SK-N-SH (cell line): ENCODE results near the gene GOLGA6D. TPM values are rescaled to one million over a fixed set of nuclear protein-coding genes. Genes with fewer than 3 reads are reported as not detected.

ENCODE experiments used
- CTCF ChIA-PET: fragments of 300-600, 350-600 bp; formaldehyde crosslinking; extraction: SDS; loops from one replicate; lab custom pipeline; 2021; lab: Yijun Ruan, JAX
- POLR2A ChIA-PET: fragments of 350-600 bp; sonication (Branson Sonifier 250); formaldehyde crosslinking; extraction: SDS; loops from one replicate; lab custom pipeline; 2020; ENCODE audit warnings: antibody characterized with exemption, inconsistent platforms; lab: Yijun Ruan, JAX
- DNase-seq: peaks from one replicate; pipeline ENCODE4 v3.0.0; 2012
- H2AFZ ChIP-seq: fragments of 200-600 bp; sonication (generic); 2 replicates; pipeline ENCODE4 v1.8.1; 2016; ENCODE audit warnings: antibody characterized with exemption, mild to moderate bottlenecking, low read depth
- H3F3A ChIP-seq: fragments of 200-600 bp; sonication (generic); replicated peaks from 2 replicates; pipeline ENCODE3; 2016; ENCODE audit warnings: antibody characterized with exemption, mild to moderate bottlenecking; ENCODE audit not compliant: insufficient read depth
- H3K27ac ChIP-seq, 2 experiments: fragments of 200-500 bp in 1 of 2; fragments of 200-600 bp in 1 of 2; sonication (Bioruptor generic) in 1 of 2; sonication (generic), shearing (Covaris generic) in 1 of 2; 2 replicates each; pipeline versions ENCODE4 v1.5.1 to v1.6.1; 2014 to 2016; ENCODE audit warnings: low read depth in 2 of 2, inconsistent platforms in 1 of 2, low read length in 1 of 2, mild to moderate bottlenecking in 1 of 2, mixed read lengths in 1 of 2
- H3K27me3 ChIP-seq: fragments of 200-600 bp; sonication (generic), shearing (Covaris generic); 2 replicates; pipeline ENCODE4 v1.6.1; 2016; ENCODE audit warnings: mixed run types; ENCODE audit not compliant: insufficient read depth
- H3K36me3 ChIP-seq, 2 experiments: fragments of 200-500 bp in 1 of 2; fragments of 200-600 bp in 1 of 2; sonication (Bioruptor generic) in 1 of 2; sonication (generic) in 1 of 2; replicated peaks in 1 of 2; 2 replicates each; pipeline versions ENCODE3 to v1.5.1; 2014 to 2016; ENCODE audit warnings: low read length in 1 of 2, mild to moderate bottlenecking in 1 of 2; ENCODE audit not compliant: insufficient read depth in 2 of 2, control insufficient read depth in 1 of 2
- H3K4me1 ChIP-seq, 2 experiments: fragments of 200-500 bp in 1 of 2; fragments of 200-600 bp in 1 of 2; sonication (Bioruptor generic) in 1 of 2; sonication (generic), shearing (Covaris generic) in 1 of 2; 2 replicates each; pipeline versions ENCODE4 v1.5.1 to v1.6.1; 2014 to 2016; ENCODE audit warnings: low read depth in 1 of 2, low read length in 1 of 2, mixed run types in 1 of 2; ENCODE audit not compliant: insufficient read depth in 2 of 2, control insufficient read depth in 1 of 2
- H3K4me2 ChIP-seq: fragments of 200-600 bp; sonication (generic), shearing (Covaris generic); 2 replicates; pipeline ENCODE4 v1.6.1; 2017; ENCODE audit warnings: mixed run types
- H3K4me3 ChIP-seq, 2 experiments: fragments of 200-500 bp in 1 of 2; fragments of 200-600 bp in 1 of 2; sonication (Bioruptor generic) in 1 of 2; sonication (generic), shearing (Covaris generic) in 1 of 2; 2 replicates each; pipeline versions ENCODE4 v1.5.1 to v1.8.1; 2014 to 2016; ENCODE audit warnings: low read depth in 2 of 2, inconsistent platforms in 1 of 2, low read length in 1 of 2, mild to moderate bottlenecking in 1 of 2, mixed read lengths in 1 of 2, moderate library complexity in 1 of 2
- H3K79me2 ChIP-seq: fragments of 200-600 bp; sonication (generic); 2 replicates; pipeline ENCODE4 v1.8.1; 2017; ENCODE audit warnings: mild to moderate bottlenecking; ENCODE audit not compliant: insufficient read depth
- H3K9ac ChIP-seq: fragments of 200-600 bp; sonication (generic); 2 replicates; pipeline ENCODE4 v1.6.1; 2017; ENCODE audit warnings: mixed run types
- H3K9me2 ChIP-seq: fragments of 200-600 bp; sonication (generic); 2 replicates; pipeline ENCODE4 v1.6.1; 2017; ENCODE audit warnings: mixed run types
- H3K9me3 ChIP-seq: fragments of 200-600 bp; sonication (generic); 2 replicates; pipeline ENCODE4 v1.6.1; 2017; ENCODE audit warnings: mixed run types, mild to moderate bottlenecking, moderate library complexity
- H4K20me1 ChIP-seq: fragments of 200-600 bp; sonication (generic); 2 replicates; pipeline ENCODE4 v1.6.1; 2017; ENCODE audit warnings: mild to moderate bottlenecking, mixed run types; ENCODE audit not compliant: insufficient read depth
- CHD2 ChIP-seq: fragments of 150-350 bp; IDR thresholded peaks from 2 replicates; pipeline ENCODE4 v1.6.1; 2018; ENCODE audit warnings: low read length; ENCODE audit not compliant: partially characterized antibody
- EZH2phosphoT487 ChIP-seq: fragments of 200-600 bp; sonication (generic); IDR thresholded peaks from 2 replicates; pipeline ENCODE4 v1.6.1; 2017; ENCODE audit warnings: low read depth, mixed run types, mild to moderate bottlenecking, antibody characterized with exemption, moderate library complexity, borderline replicate concordance
- GATA2 ChIP-seq: sonication (generic); formaldehyde crosslinking; IDR thresholded peaks from 2 replicates; pipeline ENCODE4 v1.5.0; 2020; ENCODE audit warnings: mild to moderate bottlenecking, missing genetic modification reagents
- RCOR1 ChIP-seq: fragments of 150-350 bp; IDR thresholded peaks from 2 replicates; pipeline ENCODE4 v1.6.1; 2017; ENCODE audit warnings: antibody characterized with exemption, low read length
- SIN3A ChIP-seq: IDR thresholded peaks from 2 replicates; pipeline ENCODE4 v1.6.1; 2012; ENCODE audit warnings: low read depth, mild to moderate bottlenecking, low read length, moderate library complexity, borderline replicate concordance
- TEAD4 ChIP-seq: IDR thresholded peaks from 2 replicates; pipeline ENCODE4 v1.4.0; 2012; ENCODE audit warnings: mild to moderate bottlenecking, borderline replicate concordance; ENCODE audit not compliant: insufficient read depth
- USF1 ChIP-seq: IDR thresholded peaks from 2 replicates; pipeline ENCODE4 v1.4.0; 2012; ENCODE audit warnings: low read depth, borderline replicate concordance
- WGBS: methylation state at CpG from one replicate; pipeline ENCODE4 v1.1.6; 2017; ENCODE audit warnings: low lambda C conversion rate; 5-methylcytosine and 5-hydroxymethylcytosine counted together
- polyA plus RNA-seq, 3 experiments: library from polyadenylated mRNA; depleted of rRNA; stranded (reverse); fragments of >200 nt; gene quantifications; 2 replicates each; pipeline ENCODE4 v1.2.3, GENCODE V29; 2012
- TF ChIP-seq, protein P1 (sequence below): fragments of 200-600 bp; sonication (generic); IDR thresholded peaks from 2 replicates; pipeline ENCODE4 v1.6.1; 2017; ENCODE audit warnings: antibody characterized with exemption, mild to moderate bottlenecking, moderate library complexity

GOLGA6D gene
- polyA plus RNA-seq, 1 of the 3 experiments (the other 2 are of a cell fraction) = 0.02 TPM

- H3K9ac ChIP-seq = no peak overlapping the region
- no peaks in the 10 kb centered on the region for H3K79me2 ChIP-seq
- H3K4me1 ChIP-seq = no peaks in the 10 kb centered on the region; a peak in 1 of 4 replicates
- TF ChIP-seq USF1 (no peak), GATA2 (CRISPR knock-in tag) (no peak), EZH2phosphoT487 (no peak), TEAD4 (no peak), RCOR1 (no peak), SIN3A (no peak)
- ChIA-PET CTCF (interaction anchor here (1.2 to 1.3 kb wide), 3 partner anchors 32 to 207 kb away, joined by 3 read pairs; no protein-coding TSS in a partner anchor), POLR2A (no interaction called here)
- no peak for DNase-seq
- no peaks in the 10 kb centered on the region for H3K9me3 ChIP-seq
- WGBS = 60% methylated on average over 11 of the region's 11 CpGs
- no peak overlapping the region for H3K4me2 ChIP-seq
- H4K20me1 ChIP-seq = no peaks in the 10 kb centered on the region
- H3F3A ChIP-seq = no peaks in the 10 kb centered on the region
- H3K4me3 ChIP-seq = no peak overlapping the region
- H3K36me3 ChIP-seq = no peaks in the 10 kb centered on the region
- H3K27ac ChIP-seq = no peak overlapping the region
- H3K9me2 ChIP-seq = no peaks in the 10 kb centered on the region
- H2AFZ ChIP-seq = no peak overlapping the region
- H3K27me3 ChIP-seq = peaks cover 15% of the 10 kb centered on the region
These were observed 46.6 kb upstream of the GOLGA6D start for GRCh38 chr15:75235760-75236729.

GRCh38 chr15:75237316-75237982 lies 45.2 kb upstream of the GOLGA6D start:
- no peak overlapping the region for H3K4me2 ChIP-seq
- H4K20me1 ChIP-seq = no peaks in the 10 kb centered on the region
- no peak for TF ChIP-seq CHD2
- TF ChIP-seq, protein P1, sequence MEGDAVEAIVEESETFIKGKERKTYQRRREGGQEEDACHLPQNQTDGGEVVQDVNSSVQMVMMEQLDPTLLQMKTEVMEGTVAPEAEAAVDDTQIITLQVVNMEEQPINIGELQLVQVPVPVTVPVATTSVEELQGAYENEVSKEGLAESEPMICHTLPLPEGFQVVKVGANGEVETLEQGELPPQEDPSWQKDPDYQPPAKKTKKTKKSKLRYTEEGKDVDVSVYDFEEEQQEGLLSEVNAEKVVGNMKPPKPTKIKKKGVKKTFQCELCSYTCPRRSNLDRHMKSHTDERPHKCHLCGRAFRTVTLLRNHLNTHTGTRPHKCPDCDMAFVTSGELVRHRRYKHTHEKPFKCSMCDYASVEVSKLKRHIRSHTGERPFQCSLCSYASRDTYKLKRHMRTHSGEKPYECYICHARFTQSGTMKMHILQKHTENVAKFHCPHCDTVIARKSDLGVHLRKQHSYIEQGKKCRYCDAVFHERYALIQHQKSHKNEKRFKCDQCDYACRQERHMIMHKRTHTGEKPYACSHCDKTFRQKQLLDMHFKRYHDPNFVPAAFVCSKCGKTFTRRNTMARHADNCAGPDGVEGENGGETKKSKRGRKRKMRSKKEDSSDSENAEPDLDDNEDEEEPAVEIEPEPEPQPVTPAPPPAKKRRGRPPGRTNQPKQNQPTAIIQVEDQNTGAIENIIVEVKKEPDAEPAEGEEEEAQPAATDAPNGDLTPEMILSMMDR = no peak
- TF ChIP-seq, all 33 proteins: peak for 0
- Histone ChIP-seq H3K27me3 (peaks cover 17% of the 10 kb centered on the region), H3K9me2 (no peaks in the 10 kb centered on the region), H3K9ac (no peak overlapping the region), H2AFZ (no peak overlapping the region), H3K4me3 (no peak overlapping the region), H3K4me1 (no peaks in the 10 kb centered on the region; a peak in 1 of 4 replicates), H3K79me2 (no peaks in the 10 kb centered on the region), H3K27ac (no peak overlapping the region), H3K9me3 (no peaks in the 10 kb centered on the region), H3K36me3 (no peaks in the 10 kb centered on the region), H3F3A (no peaks in the 10 kb centered on the region)
- POLR2A ChIA-PET = no interaction called here
- 59% methylated on average over 10 of the region's 11 CpGs for WGBS
- DNase-seq = no peak
- CTCF ChIA-PET = interaction anchor here (1.2 to 2.8 kb wide), 2 partner anchors 33 to 208 kb away, joined by 3 to 8 read pairs; no protein-coding TSS in a partner anchor
